HG03060 (cell line): ENCODE measurements around the gene RBM10.

Source experiments
- ATAC-seq: cut with Tn5 transposase; IDR thresholded peaks from one replicate; pipeline ENCODE4 v1.9.1; 2021; ENCODE audit warnings: low read depth, moderate number of reproducible peaks; ENCODE audit not compliant: unreplicated experiment

The RBM10 gene

GRCh38 chrX:47191806-47192401, 46.9 kb downstream of the RBM10 start:
- no peak for ATAC-seq

- peak; percentile 53 for ATAC-seq
Measured at GRCh38 chrX:47193475-47194193, 48.6 kb downstream of the RBM10 start, which contains the start of gene UBA1. UBA1 (plus strand) TSS chrX:47193829; CDS start chrX:47198803, 4,974 bp downstream.

DNA sequence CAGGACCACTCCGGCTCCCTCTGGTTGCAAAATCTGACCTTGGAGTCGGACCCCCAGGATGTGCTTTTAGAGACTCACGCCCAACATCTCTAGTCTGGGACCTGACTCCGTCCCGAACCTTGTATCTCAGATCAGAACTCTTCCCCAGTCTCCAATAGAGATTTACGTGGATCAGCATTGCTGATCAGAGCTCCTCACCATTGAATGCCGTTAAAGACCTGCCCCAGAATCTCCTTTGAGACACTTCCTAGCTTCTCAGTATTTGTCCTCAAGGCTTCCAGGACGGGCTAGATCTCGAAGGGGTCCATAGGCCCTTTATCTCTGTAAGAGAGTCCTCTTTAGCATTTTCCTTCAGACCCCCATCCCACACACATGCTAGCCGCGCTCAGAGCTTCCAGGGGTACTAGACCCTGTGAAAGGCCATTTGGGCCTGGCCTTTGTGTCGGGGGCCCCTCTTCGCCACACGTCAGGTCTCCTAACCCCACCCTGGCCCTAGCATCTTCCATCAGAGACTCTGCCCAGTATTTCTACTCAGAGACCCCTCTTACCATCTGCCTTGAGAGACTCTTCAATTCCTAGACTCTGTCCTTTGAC, 49.3 kb downstream of the RBM10 start:
- ATAC-seq, result no peak

DNA sequence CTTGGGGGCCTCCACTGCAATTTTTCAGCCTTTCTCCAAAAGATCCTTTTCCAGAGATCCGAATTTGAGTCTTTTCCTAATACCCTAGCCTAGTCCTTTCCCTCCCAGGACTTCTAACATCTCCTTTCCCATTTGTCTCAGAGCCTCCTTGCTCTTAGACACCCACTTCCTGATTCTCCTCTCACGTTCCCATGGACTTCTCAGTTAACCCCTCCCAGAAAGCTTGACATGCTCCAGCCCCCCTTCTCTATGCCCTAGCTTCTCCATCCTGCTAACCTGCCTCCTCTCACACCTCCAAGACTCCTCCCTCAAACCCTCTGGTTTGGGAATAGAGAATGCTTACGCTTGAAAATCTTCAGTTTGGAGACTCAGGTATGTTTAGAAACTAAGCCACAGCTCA, 51.1 kb downstream of the RBM10 start:
- ATAC-seq, result no peak

GRCh38 chrX:47197526-47197925, 52.5 kb downstream of the RBM10 start:
- no peak for ATAC-seq

- ATAC-seq, result no peak
Measured at GRCh38 chrX:47198026-47198686, 53.1 kb downstream of the RBM10 start.

- no peak for ATAC-seq
Measured at GRCh38 chrX:47198687-47199080, 53.7 kb downstream of the RBM10 start.

DNA sequence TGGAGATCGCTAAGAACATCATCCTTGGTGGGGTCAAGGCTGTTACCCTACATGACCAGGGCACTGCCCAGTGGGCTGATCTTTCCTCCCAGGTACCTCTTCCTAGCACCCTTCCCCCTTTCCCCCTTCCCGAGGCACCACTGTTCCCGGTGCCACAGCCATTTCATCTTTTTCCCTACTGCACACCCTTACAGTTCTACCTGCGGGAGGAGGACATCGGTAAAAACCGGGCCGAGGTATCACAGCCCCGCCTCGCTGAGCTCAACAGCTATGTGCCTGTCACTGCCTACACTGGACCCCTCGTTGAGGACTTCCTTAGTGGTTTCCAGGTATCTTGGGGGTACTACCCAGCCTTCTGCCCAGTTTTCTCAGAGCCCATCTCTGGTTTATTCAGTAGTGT, 54.3 kb downstream of the RBM10 start:
- no peak for ATAC-seq

DNA sequence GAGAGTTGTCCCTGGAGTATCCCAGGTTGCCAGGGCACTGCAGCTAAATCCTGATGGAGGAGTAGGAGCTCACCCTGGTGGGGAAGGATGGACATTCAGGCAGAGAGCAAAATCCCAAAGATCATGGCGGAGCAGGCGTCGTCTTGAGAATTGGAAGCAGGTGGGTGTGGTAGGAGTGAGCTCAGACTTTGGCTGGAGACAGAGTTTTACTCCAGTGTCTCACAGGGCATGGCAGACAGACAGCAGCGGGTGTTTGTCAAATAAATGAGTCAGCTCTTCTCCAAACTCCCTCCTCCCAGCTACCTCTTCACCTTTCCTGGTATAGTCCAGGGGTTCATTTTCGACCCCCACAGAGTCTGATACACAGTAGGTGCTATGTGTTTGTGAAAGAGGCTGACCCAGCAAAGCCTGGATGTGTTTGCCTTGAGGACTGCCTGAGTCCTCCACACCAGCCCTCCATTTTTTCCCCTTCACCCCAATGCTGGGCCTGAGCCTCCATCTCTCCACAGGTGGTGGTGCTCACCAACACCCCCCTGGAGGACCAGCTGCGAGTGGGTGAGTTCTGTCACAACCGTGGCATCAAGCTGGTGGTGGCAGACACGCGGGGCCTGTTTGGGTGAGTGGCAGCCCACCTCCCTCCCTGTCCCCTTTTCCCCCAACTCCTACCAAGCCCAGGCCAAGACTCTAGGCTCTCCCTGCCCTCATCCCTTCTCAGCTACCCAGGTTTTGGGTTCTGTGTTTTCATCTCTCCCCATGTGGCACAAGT, 55.5 kb downstream of the RBM10 start:
- no peak for ATAC-seq

- no peak for ATAC-seq
Measured at GRCh38 chrX:47201345-47201944, 56.4 kb downstream of the RBM10 start.

GRCh38 chrX:47202316-47202715, 57.3 kb downstream of the RBM10 start:
- ATAC-seq, result no peak

- no peak for ATAC-seq
Measured at GRCh38 chrX:47202877-47203276, 57.9 kb downstream of the RBM10 start.

- ATAC-seq, result no peak
Measured at GRCh38 chrX:47204970-47205369, 59.9 kb downstream of the RBM10 start.

GRCh38 chrX:47206316-47206715, 61.3 kb downstream of the RBM10 start:
- no peak for ATAC-seq

DNA sequence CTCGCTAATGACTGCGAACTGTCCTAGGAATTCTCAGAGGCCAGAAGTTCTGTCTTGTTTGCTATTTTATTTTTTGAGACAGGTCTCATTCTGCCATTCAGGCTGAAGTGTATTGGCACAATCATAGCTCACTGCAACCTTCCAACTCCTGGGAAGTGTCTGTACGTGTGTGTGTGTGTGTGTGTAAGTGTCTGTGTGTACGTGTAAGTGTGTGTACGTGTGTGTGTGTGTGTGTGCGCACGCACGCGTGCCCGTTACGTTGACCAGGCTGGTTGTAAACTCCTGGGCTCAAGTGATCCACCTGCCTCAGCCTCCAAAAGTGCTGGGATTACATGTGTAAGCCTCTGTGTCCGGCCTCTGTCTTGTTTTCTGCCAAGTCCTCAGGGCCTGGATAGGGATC, 63.1 kb downstream of the RBM10 start:
- ATAC-seq, result no peak

GRCh38 chrX:47209508-47210238, 64.7 kb downstream of the RBM10 start:
- no peak for ATAC-seq

DNA sequence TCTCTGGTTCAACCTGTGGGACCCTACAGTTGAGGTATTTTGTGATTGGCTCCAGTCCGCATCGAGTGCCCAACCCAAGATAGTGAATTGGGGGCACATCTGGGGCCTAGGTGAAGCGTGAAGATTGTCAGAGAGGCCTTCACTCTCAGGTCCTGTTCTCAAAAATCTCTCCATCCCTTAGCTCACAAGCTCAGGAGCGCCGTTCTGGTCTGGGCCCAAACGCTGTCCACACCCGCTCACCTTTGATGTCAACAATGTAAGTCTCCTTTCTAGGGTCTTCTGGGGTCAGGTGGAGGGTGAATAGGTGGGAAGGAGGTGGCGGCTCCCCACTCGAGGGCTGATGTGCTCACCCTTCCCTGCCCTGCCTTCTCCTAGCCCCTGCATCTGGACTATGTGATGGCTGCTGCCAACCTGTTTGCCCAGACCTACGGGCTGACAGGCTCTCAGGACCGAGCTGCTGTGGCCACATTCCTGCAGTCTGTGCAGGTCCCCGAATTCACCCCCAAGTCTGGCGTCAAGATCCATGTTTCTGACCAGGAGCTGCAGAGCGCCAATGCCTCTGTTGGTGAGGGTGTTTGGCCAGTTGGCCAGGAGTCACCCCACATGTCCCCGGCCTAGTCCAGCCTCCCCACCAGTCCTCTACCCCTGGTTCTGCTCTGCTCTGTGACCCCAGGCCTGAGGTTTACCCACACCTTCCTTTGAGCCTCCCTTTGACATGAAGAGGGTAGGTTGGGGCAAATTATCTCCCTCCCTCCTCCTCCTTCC, 65.8 kb downstream of the RBM10 start:
- no peak for ATAC-seq

DNA sequence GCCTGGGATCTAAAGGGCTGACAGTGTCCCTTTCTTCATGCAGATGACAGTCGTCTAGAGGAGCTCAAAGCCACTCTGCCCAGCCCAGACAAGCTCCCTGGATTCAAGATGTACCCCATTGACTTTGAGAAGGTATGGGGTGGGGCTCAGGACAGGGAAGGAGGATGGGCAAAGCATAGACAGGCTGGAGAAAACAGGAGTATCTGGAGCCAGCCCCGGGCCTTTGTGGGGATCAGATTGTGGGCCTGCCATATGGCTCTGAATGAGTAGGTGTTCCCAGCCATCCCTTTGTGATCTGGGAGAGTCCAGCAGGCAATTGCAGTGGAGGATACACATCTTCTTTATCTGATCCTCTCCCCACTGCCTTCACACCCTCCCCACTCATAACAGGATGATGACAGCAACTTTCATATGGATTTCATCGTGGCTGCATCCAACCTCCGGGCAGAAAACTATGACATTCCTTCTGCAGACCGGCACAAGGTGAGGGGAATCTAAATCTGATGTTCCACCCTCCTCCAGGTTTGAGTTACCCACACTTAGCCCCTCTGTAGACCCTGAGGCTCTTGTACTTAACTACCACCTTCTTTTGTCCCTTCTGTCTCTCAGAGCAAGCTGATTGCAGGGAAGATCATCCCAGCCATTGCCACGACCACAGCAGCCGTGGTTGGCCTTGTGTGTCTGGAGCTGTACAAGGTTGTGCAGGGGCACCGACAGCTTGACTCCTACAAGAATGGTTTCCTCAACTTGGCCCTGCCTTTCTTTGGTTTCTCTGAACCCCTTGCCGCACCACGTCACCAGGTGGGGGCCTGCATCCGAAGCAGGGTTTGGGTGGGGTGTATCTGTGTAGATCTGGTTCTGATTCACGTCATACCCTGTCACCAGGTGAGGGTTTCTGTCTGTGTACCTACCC, 67.6 kb downstream of the RBM10 start:
- no peak for ATAC-seq
